ENCODE data around the gene ITPK1. TPM values are rescaled to one million over a fixed set of nuclear protein-coding genes. Genes with fewer than 3 reads are reported as not detected.

ITPK1 gene
- total and polyA plus RNA-seq, 2 donors (not counting 3 experiments of a cell fraction or from before 2014, with no cell fraction given), result 39.6 to 51.8 TPM

DNA sequence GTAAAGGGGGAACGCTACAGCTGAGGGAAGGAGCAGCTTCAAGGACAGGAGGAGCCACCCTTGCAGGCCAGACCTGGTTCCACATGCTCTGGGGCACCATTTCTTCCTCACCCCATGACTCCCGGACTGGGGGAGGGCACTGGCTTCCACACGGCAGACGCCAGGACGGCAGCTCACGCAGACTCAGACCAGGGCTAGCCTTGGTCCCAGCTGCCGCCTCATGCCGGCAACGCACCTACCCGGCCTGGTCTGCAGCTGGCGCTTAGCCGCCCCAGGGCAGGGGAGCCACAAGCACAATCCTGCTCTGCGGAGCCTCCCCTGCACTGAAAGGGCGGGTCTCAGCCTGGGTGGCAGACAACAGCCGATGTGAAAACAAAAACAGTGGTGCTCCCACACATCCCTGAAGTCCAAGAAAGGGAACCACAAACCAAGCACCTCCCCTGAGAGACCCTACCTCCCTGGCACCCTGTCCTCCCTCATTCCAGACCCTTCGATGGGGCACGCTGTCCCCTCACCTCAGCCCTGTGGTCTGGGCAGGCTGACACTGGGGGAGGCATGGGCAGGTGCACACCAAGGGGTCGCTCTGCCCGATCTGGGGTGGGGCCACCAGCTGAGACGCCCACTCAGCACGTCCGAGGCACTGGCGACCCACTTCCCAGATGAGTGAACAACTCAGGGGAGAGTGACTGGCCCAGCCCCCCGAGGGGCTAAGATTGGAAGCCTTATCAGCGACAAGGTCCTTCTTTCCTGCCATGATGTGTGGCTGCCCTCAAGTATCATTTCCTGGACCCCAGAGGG is 127.8 kb downstream of the ITPK1 start:
- BruUV-seq (replicated peaks), result no TSS peak
- Histone ChIP-seq H3K36me3 (ENCODE audit: control insufficient read depth in 2 of 2, extremely low read depth in 1 of 2, insufficient read depth in 2 of 2, low read length in 2 of 2) (no peaks in the 10 kb centered on the region), H3K9me3 (replicated peaks; ENCODE audit: control insufficient read depth, insufficient read depth, low read length) (no peaks in the 10 kb centered on the region), H2AFZ (ENCODE audit: low read depth, low read length) (no peak overlapping the region), H3K27ac (ENCODE audit: insufficient read depth, low read depth, low read length) (no peak overlapping the region), H3K9ac (replicated peaks; ENCODE audit: extremely low read depth, insufficient read depth, low read length) (no peak overlapping the region), H3K4me3 (replicated peaks in 1 of 3; ENCODE audit: insufficient read depth in 1 of 3, low read depth in 1 of 3, low read length in 3 of 3) (no peak overlapping the region), H3K79me2 (ENCODE audit: control insufficient read depth, insufficient read depth, low read length) (no peaks in the 10 kb centered on the region), H3K9me1 (replicated peaks; ENCODE audit: control insufficient read depth, extremely low read depth, insufficient read depth, low read length) (no peaks in the 10 kb centered on the region), H4K20me1 (replicated peaks; ENCODE audit: control insufficient read depth, extremely low read depth, insufficient read depth, low read length) (no peaks in the 10 kb centered on the region), H3K27me3 (ENCODE audit: control insufficient read depth in 2 of 2, insufficient read depth in 2 of 2, low read length in 2 of 2) (no peaks in the 10 kb centered on the region), H3K4me1 (ENCODE audit: control insufficient read depth, extremely low read depth, insufficient read depth, low read length) (no peaks in the 10 kb centered on the region), H3K4me2 (ENCODE audit: insufficient read depth, low read length) (no peak overlapping the region)
- intact Hi-C loops (cut with micrococcal nuclease), result no loop called here
- TF ChIP-seq MYC (IDR thresholded peaks at IDR 0.05; ENCODE audit: low read depth, low read length) (no peak), GATA2 (IDR thresholded peaks at IDR 0.05; ENCODE audit: insufficient read depth, insufficient read length, low read depth, low read length) (no peak)
- TF ChIP-seq, protein P1, sequence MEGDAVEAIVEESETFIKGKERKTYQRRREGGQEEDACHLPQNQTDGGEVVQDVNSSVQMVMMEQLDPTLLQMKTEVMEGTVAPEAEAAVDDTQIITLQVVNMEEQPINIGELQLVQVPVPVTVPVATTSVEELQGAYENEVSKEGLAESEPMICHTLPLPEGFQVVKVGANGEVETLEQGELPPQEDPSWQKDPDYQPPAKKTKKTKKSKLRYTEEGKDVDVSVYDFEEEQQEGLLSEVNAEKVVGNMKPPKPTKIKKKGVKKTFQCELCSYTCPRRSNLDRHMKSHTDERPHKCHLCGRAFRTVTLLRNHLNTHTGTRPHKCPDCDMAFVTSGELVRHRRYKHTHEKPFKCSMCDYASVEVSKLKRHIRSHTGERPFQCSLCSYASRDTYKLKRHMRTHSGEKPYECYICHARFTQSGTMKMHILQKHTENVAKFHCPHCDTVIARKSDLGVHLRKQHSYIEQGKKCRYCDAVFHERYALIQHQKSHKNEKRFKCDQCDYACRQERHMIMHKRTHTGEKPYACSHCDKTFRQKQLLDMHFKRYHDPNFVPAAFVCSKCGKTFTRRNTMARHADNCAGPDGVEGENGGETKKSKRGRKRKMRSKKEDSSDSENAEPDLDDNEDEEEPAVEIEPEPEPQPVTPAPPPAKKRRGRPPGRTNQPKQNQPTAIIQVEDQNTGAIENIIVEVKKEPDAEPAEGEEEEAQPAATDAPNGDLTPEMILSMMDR (IDR thresholded peaks at IDR 0.05; ENCODE audit: extremely low read depth in 1 of 2, insufficient read depth in 1 of 2, low read depth in 1 of 2, low read length in 2 of 2), result no peak
- DNase-seq (ENCODE audit: low read depth, low spot score) (no peak), FAIRE-seq (no peak)
- POLR2A ChIA-PET, result no interaction called here
- dilution Hi-C loops (cut with MboI; ENCODE audit: extremely low pct_ligation_motif_present, low sequenced_read_pairs), result no loop called here
- CTCF ChIA-PET, result interaction anchor here (0.9 to 1.4 kb wide), 2 partner anchors 125 to 145 kb away, joined by 3 to 4 read pairs; no protein-coding TSS in a partner anchor

DNA sequence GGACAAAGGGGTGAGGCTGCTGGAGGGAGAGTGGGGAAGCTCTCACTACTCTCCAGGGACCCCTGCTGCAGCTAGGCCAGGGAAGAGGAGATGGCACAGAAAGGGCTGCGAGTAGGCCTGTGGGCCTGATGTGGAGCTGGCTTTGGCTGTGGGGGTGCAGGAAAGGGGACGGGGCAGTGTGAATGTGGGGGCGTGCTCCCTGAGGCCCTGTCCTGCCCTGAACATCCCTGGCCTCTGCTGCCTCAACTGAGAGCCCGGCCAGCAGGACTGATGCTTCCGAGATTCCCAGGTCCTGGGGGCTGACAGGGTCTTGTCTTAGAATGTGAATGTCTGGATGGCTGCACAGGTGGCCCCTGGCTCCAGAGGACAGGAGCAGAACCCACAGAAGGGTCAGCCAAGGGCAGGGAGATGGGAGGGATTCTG is 128.6 kb downstream of the ITPK1 start:
- H3K9ac ChIP-seq (replicated peaks; ENCODE audit: extremely low read depth, insufficient read depth, low read length), result no peak overlapping the region
- no peaks in the 10 kb centered on the region for H3K79me2 ChIP-seq (ENCODE audit: control insufficient read depth, insufficient read depth, low read length)
- H3K36me3 ChIP-seq (ENCODE audit: control insufficient read depth in 2 of 2, extremely low read depth in 1 of 2, insufficient read depth in 2 of 2, low read length in 2 of 2), result no peaks in the 10 kb centered on the region
- no peaks in the 10 kb centered on the region for H3K4me1 ChIP-seq (ENCODE audit: control insufficient read depth, extremely low read depth, insufficient read depth, low read length)
- H3K9me1 ChIP-seq (replicated peaks; ENCODE audit: control insufficient read depth, extremely low read depth, insufficient read depth, low read length), result no peaks in the 10 kb centered on the region
- intact Hi-C loops (cut with micrococcal nuclease) (no loop called here), dilution Hi-C loops (cut with MboI; ENCODE audit: extremely low pct_ligation_motif_present, low sequenced_read_pairs) (no loop called here)
- no peaks in the 10 kb centered on the region for H3K27me3 ChIP-seq (ENCODE audit: control insufficient read depth in 2 of 2, insufficient read depth in 2 of 2, low read length in 2 of 2)
- no peak overlapping the region for H3K4me3 ChIP-seq (replicated peaks in 1 of 3; ENCODE audit: insufficient read depth in 1 of 3, low read depth in 1 of 3, low read length in 3 of 3)
- H3K9me3 ChIP-seq (replicated peaks; ENCODE audit: control insufficient read depth, insufficient read depth, low read length), result no peaks in the 10 kb centered on the region
- H4K20me1 ChIP-seq (replicated peaks; ENCODE audit: control insufficient read depth, extremely low read depth, insufficient read depth, low read length), result no peaks in the 10 kb centered on the region
- POLR2A ChIA-PET, result no interaction called here
- DNase-seq (ENCODE audit: low read depth, low spot score), result no peak
- no peak overlapping the region for H2AFZ ChIP-seq (ENCODE audit: low read depth, low read length)
- no peak overlapping the region for H3K4me2 ChIP-seq (ENCODE audit: insufficient read depth, low read length)
- BruUV-seq (replicated peaks), result no TSS peak
- no peak overlapping the region for H3K27ac ChIP-seq (ENCODE audit: insufficient read depth, low read depth, low read length)
- TF ChIP-seq MAX (IDR thresholded peaks at IDR 0.05; ENCODE audit: insufficient read depth, insufficient read length), result no peak
- TF ChIP-seq POLR2AphosphoS5 (IDR thresholded peaks at IDR 0.05; ENCODE audit: insufficient read depth, low read depth, low read length), result no peak
- TF ChIP-seq, protein P1 (IDR thresholded peaks at IDR 0.05; ENCODE audit: extremely low read depth in 1 of 2, insufficient read depth in 1 of 2, low read depth in 1 of 2, low read length in 2 of 2), result no peak
- no peak for TF ChIP-seq POLR2A (IDR thresholded peaks at IDR 0.05; ENCODE audit: low read depth, low read length)
- no peak for TF ChIP-seq EZH2 (IDR thresholded peaks at IDR 0.05; ENCODE audit: borderline replicate concordance, low read depth, low read length, severe bottlenecking)
- no peak for TF ChIP-seq FOS (IDR thresholded peaks at IDR 0.05; ENCODE audit: borderline replicate concordance, insufficient read depth, low read length)
- TF ChIP-seq JUN (IDR thresholded peaks at IDR 0.05; ENCODE audit: borderline replicate concordance, insufficient read depth, insufficient read length, low read depth), result no peak
- TF ChIP-seq MYC (IDR thresholded peaks at IDR 0.05; ENCODE audit: low read depth, low read length), result no peak
- TF ChIP-seq GATA2 (IDR thresholded peaks at IDR 0.05; ENCODE audit: insufficient read depth, insufficient read length, low read depth, low read length), result no peak
- no peak for FAIRE-seq
- CTCF ChIA-PET, result interaction anchor here (0.9 to 1.4 kb wide), 3 partner anchors 126 to 145 kb away, joined by 3 to 5 read pairs (median 4); no protein-coding TSS in a partner anchor
